ENCODE measurements around the gene KCMF1. TPM values are rescaled to one million over a fixed set of nuclear protein-coding genes. Genes with fewer than 3 reads are reported as not detected.
A peak's percentile ranks its signal among the peaks of the same experiment; 100 is the strongest.

KCMF1 gene
- total and polyA plus RNA-seq, 4 donors: 48.5 to 60.2 (median 53.1) TPM

- H3K27me3 ChIP-seq (ENCODE audit: control insufficient read depth, insufficient read depth, low read length): no peaks in the 10 kb centered on the region
- no peak overlapping the region for H3K27ac ChIP-seq (ENCODE audit: low read depth, low read length)
- no peak overlapping the region for H3K4me3 ChIP-seq (ENCODE audit: low read depth, low read length)
- H3K36me3 ChIP-seq (ENCODE audit: control insufficient read depth, insufficient read depth, low read length): peaks cover 2% of the 10 kb centered on the region
- peak in 2 of 6 donors; percentile 33 to 62 for DNase-seq (ENCODE audit: low read depth in 4 of 6, low spot score in 6 of 6)
- WGBS (ENCODE audit: insufficient coverage): 10% methylated on average over 2 of the region's 5 CpGs
- H3K4me1 ChIP-seq (ENCODE audit: control insufficient read depth, insufficient read depth, low read length): peaks cover 7% of the 10 kb centered on the region
- no peaks in the 10 kb centered on the region for H3K9me3 ChIP-seq (ENCODE audit: control insufficient read depth, insufficient read depth, low read length)
Observed at GRCh38 chr2:85017411-85018048, 46.6 kb downstream of the KCMF1 start.

- H3K27ac ChIP-seq (ENCODE audit: low read depth, low read length): no peak overlapping the region
- no peaks in the 10 kb centered on the region for H3K27me3 ChIP-seq (ENCODE audit: control insufficient read depth, insufficient read depth, low read length)
- no peaks in the 10 kb centered on the region for H3K9me3 ChIP-seq (ENCODE audit: control insufficient read depth, insufficient read depth, low read length)
- H3K36me3 ChIP-seq (ENCODE audit: control insufficient read depth, insufficient read depth, low read length): peaks cover 2% of the 10 kb centered on the region
- WGBS (ENCODE audit: insufficient coverage): 93% methylated on average over 3 of the region's 8 CpGs
- H3K4me3 ChIP-seq (ENCODE audit: low read depth, low read length): no peak overlapping the region
- H3K4me1 ChIP-seq (ENCODE audit: control insufficient read depth, insufficient read depth, low read length): peaks cover 7% of the 10 kb centered on the region
- DNase-seq (ENCODE audit: low read depth in 4 of 6, low spot score in 6 of 6): no peak
Observed at GRCh38 chr2:85018049-85018447, 47.1 kb downstream of the KCMF1 start.

- H3K4me1 ChIP-seq (ENCODE audit: control insufficient read depth, insufficient read depth, low read length): peaks cover 7% of the 10 kb centered on the region
- DNase-seq (ENCODE audit: low read depth in 4 of 6, low spot score in 6 of 6): no peak
- no peaks in the 10 kb centered on the region for H3K9me3 ChIP-seq (ENCODE audit: control insufficient read depth, insufficient read depth, low read length)
- no peaks in the 10 kb centered on the region for H3K27me3 ChIP-seq (ENCODE audit: control insufficient read depth, insufficient read depth, low read length)
- H3K27ac ChIP-seq (ENCODE audit: low read depth, low read length): no peak overlapping the region
- peaks cover 2% of the 10 kb centered on the region for H3K36me3 ChIP-seq (ENCODE audit: control insufficient read depth, insufficient read depth, low read length)
- no peak overlapping the region for H3K4me3 ChIP-seq (ENCODE audit: low read depth, low read length)
Observed at GRCh38 chr2:85019121-85019520, 48.2 kb downstream of the KCMF1 start.

- no peaks in the 10 kb centered on the region for H3K27me3 ChIP-seq (ENCODE audit: control insufficient read depth, insufficient read depth, low read length)
- H3K9me3 ChIP-seq (ENCODE audit: control insufficient read depth, insufficient read depth, low read length): no peaks in the 10 kb centered on the region
- 83% methylated on average over 2 of the region's 5 CpGs for WGBS (ENCODE audit: insufficient coverage)
- no peak for DNase-seq (ENCODE audit: low read depth in 4 of 6, low spot score in 6 of 6)
- H3K36me3 ChIP-seq (ENCODE audit: control insufficient read depth, insufficient read depth, low read length): peaks cover 2% of the 10 kb centered on the region
- no peak overlapping the region for H3K4me3 ChIP-seq (ENCODE audit: low read depth, low read length)
- no peak overlapping the region for H3K27ac ChIP-seq (ENCODE audit: low read depth, low read length)
- no peaks in the 10 kb centered on the region for H3K4me1 ChIP-seq (ENCODE audit: control insufficient read depth, insufficient read depth, low read length)
Observed at GRCh38 chr2:85022232-85022631, 51.3 kb downstream of the KCMF1 start.

GRCh38 chr2:85024372-85025047, 53.5 kb downstream of the KCMF1 start:
- WGBS (ENCODE audit: insufficient coverage): no CpG with 5 or more reads among the region's 8 CpGs
- Histone ChIP-seq H3K4me3 (ENCODE audit: low read depth, low read length) (no peak overlapping the region), H3K9me3 (ENCODE audit: control insufficient read depth, insufficient read depth, low read length) (no peaks in the 10 kb centered on the region), H3K27ac (ENCODE audit: low read depth, low read length) (no peak overlapping the region), H3K36me3 (ENCODE audit: control insufficient read depth, insufficient read depth, low read length) (peaks cover 12% of the 10 kb centered on the region), H3K27me3 (ENCODE audit: control insufficient read depth, insufficient read depth, low read length) (no peaks in the 10 kb centered on the region), H3K4me1 (ENCODE audit: control insufficient read depth, insufficient read depth, low read length) (no peaks in the 10 kb centered on the region)
- DNase-seq (ENCODE audit: low read depth in 4 of 6, low spot score in 6 of 6): no peak

- no CpG with 5 or more reads among the region's 5 CpGs for WGBS (ENCODE audit: insufficient coverage)
- H3K36me3 ChIP-seq (ENCODE audit: control insufficient read depth, insufficient read depth, low read length): peaks cover 13% of the 10 kb centered on the region
Observed at GRCh38 chr2:85032621-85033020, 61.7 kb downstream of the KCMF1 start.

GRCh38 chr2:85033388-85033787, 62.4 kb downstream of the KCMF1 start:
- Histone ChIP-seq H3K27me3 (ENCODE audit: control insufficient read depth, insufficient read depth, low read length) (no peaks in the 10 kb centered on the region), H3K27ac (ENCODE audit: low read depth, low read length) (no peak overlapping the region), H3K36me3 (ENCODE audit: control insufficient read depth, insufficient read depth, low read length) (peaks cover 13% of the 10 kb centered on the region), H3K4me1 (ENCODE audit: control insufficient read depth, insufficient read depth, low read length) (no peaks in the 10 kb centered on the region), H3K4me3 (ENCODE audit: low read depth, low read length) (no peak overlapping the region), H3K9me3 (ENCODE audit: control insufficient read depth, insufficient read depth, low read length) (no peaks in the 10 kb centered on the region)
- WGBS (ENCODE audit: insufficient coverage): no CpG with 5 or more reads among the region's 2 CpGs
- DNase-seq (ENCODE audit: low read depth in 4 of 6, low spot score in 6 of 6): no peak

More at GRCh38 chr2:85032621-85033020, 61.7 kb downstream of the KCMF1 start:
- H3K9me3 ChIP-seq (ENCODE audit: control insufficient read depth, insufficient read depth, low read length): no peaks in the 10 kb centered on the region
- no peaks in the 10 kb centered on the region for H3K4me1 ChIP-seq (ENCODE audit: control insufficient read depth, insufficient read depth, low read length)
- no peak for DNase-seq (ENCODE audit: low read depth in 4 of 6, low spot score in 6 of 6)
- no peaks in the 10 kb centered on the region for H3K27me3 ChIP-seq (ENCODE audit: control insufficient read depth, insufficient read depth, low read length)
- H3K4me3 ChIP-seq (ENCODE audit: low read depth, low read length): no peak overlapping the region
- no peak overlapping the region for H3K27ac ChIP-seq (ENCODE audit: low read depth, low read length)

GRCh38 chr2:85034158-85034557, 63.2 kb downstream of the KCMF1 start:
- Histone ChIP-seq H3K9me3 (ENCODE audit: control insufficient read depth, insufficient read depth, low read length) (no peaks in the 10 kb centered on the region), H3K36me3 (ENCODE audit: control insufficient read depth, insufficient read depth, low read length) (peaks cover 7% of the 10 kb centered on the region)
- WGBS (ENCODE audit: insufficient coverage): no CpG with 5 or more reads among the region's 2 CpGs

GRCh38 chr2:85037622-85038021, 66.7 kb downstream of the KCMF1 start:
- H3K9me3 ChIP-seq (ENCODE audit: control insufficient read depth, insufficient read depth, low read length): no peaks in the 10 kb centered on the region
- DNase-seq (ENCODE audit: low read depth in 4 of 6, low spot score in 6 of 6): no peak
- H3K4me1 ChIP-seq (ENCODE audit: control insufficient read depth, insufficient read depth, low read length): no peaks in the 10 kb centered on the region
- no peaks in the 10 kb centered on the region for H3K36me3 ChIP-seq (ENCODE audit: control insufficient read depth, insufficient read depth, low read length)
- H3K4me3 ChIP-seq (ENCODE audit: low read depth, low read length): no peak overlapping the region
- WGBS (ENCODE audit: insufficient coverage): 85% methylated on average over 4 of the region's 7 CpGs
- no peaks in the 10 kb centered on the region for H3K27me3 ChIP-seq (ENCODE audit: control insufficient read depth, insufficient read depth, low read length)
- H3K27ac ChIP-seq (ENCODE audit: low read depth, low read length): no peak overlapping the region

More at GRCh38 chr2:85034158-85034557, 63.2 kb downstream of the KCMF1 start:
- Histone ChIP-seq H3K27me3 (ENCODE audit: control insufficient read depth, insufficient read depth, low read length) (no peaks in the 10 kb centered on the region), H3K4me3 (ENCODE audit: low read depth, low read length) (no peak overlapping the region), H3K4me1 (ENCODE audit: control insufficient read depth, insufficient read depth, low read length) (no peaks in the 10 kb centered on the region), H3K27ac (ENCODE audit: low read depth, low read length) (no peak overlapping the region)
- DNase-seq (ENCODE audit: low read depth in 4 of 6, low spot score in 6 of 6): no peak

- Histone ChIP-seq H3K9me3 (ENCODE audit: control insufficient read depth, insufficient read depth, low read length) (no peaks in the 10 kb centered on the region), H3K4me1 (ENCODE audit: control insufficient read depth, insufficient read depth, low read length) (no peaks in the 10 kb centered on the region), H3K27me3 (ENCODE audit: control insufficient read depth, insufficient read depth, low read length) (no peaks in the 10 kb centered on the region), H3K36me3 (ENCODE audit: control insufficient read depth, insufficient read depth, low read length) (peaks cover 14% of the 10 kb centered on the region), H3K4me3 (ENCODE audit: low read depth, low read length) (no peak overlapping the region), H3K27ac (ENCODE audit: low read depth, low read length) (no peak overlapping the region)
- DNase-seq (ENCODE audit: low read depth in 4 of 6, low spot score in 6 of 6): no peak
- 95% methylated on average over 4 of the region's 4 CpGs for WGBS (ENCODE audit: insufficient coverage)
Observed at GRCh38 chr2:85042330-85042729, 71.4 kb downstream of the KCMF1 start.
